Measurements from ENCODE around the gene PREX1. TPM values are rescaled to one million over a fixed set of nuclear protein-coding genes. Genes with fewer than 3 reads are reported as not detected.
"Not testable (repeated sequence)": the region's sequence is repeated elsewhere in the genome, so short reads cannot be mapped to it uniquely, and the experiment has no call there.

The PREX1 gene
- total and polyA plus RNA-seq, 4 donors = 29.5 to 121 (median 69.3) TPM

- Histone ChIP-seq H3K27ac (ENCODE audit: low read depth in 1 of 2, low read length in 1 of 2) (no peak overlapping the region), H3K9ac (ENCODE audit: insufficient read depth in 1 of 2, low read length in 2 of 2) (no peak overlapping the region), H3K4me1 (ENCODE audit: control insufficient read depth in 5 of 5, insufficient read depth in 5 of 5, low read length in 5 of 5) (peaks cover 0 to 2% (median 0%) of the 10 kb centered on the region in 5 donors), H3K9me3 (ENCODE audit: control insufficient read depth in 4 of 4, insufficient read depth in 3 of 4, low read length in 3 of 4) (peaks cover 0 to 1% (median 0%) of the 10 kb centered on the region in 4 donors), H3K36me3 (ENCODE audit: control insufficient read depth in 4 of 4, insufficient read depth in 4 of 4, low read length in 4 of 4) (no peaks in the 10 kb centered on the region), H3K27me3 (ENCODE audit: control insufficient read depth in 3 of 3, insufficient read depth in 3 of 3, low read length in 2 of 3) (peaks cover 0 to 37% (median 0%) of the 10 kb centered on the region in 3 donors), H3K4me3 (no peak overlapping the region)
- no peak for TF ChIP-seq CTCF (IDR thresholded peaks at IDR 0.05; ENCODE audit: control extremely low read depth, extremely low read depth)
- DNase-seq (no peak), ATAC-seq (ENCODE audit: insufficient read depth, low FRiP score) (no peak)
- 75 to 79% methylated on average over 17 of the region's 17 CpGs for WGBS, 2 donors
Observed at GRCh38 chr20:48875233-48875913, 47.6 kb upstream of the PREX1 start.

- not testable (repeated sequence) for H3K4me1 ChIP-seq (ENCODE audit: control insufficient read depth in 5 of 5, insufficient read depth in 5 of 5, low read length in 5 of 5); H3K36me3 ChIP-seq (ENCODE audit: control insufficient read depth in 4 of 4, insufficient read depth in 4 of 4, low read length in 4 of 4); H3K27ac ChIP-seq (ENCODE audit: low read depth in 1 of 2, low read length in 1 of 2); H3K4me3 ChIP-seq; H3K9ac ChIP-seq (ENCODE audit: insufficient read depth in 1 of 2, low read length in 2 of 2); ATAC-seq (ENCODE audit: insufficient read depth, low FRiP score); H3K9me3 ChIP-seq (ENCODE audit: control insufficient read depth in 4 of 4, insufficient read depth in 3 of 4, low read length in 3 of 4); DNase-seq
- H3K27me3 ChIP-seq (ENCODE audit: control insufficient read depth in 3 of 3, insufficient read depth in 3 of 3, low read length in 2 of 3) = peaks cover 0 to 32% (median 4%) of the 10 kb centered on the region in 3 donors
Observed at GRCh38 chr20:48869442-48869841, 41.6 kb upstream of the PREX1 start.

DNA sequence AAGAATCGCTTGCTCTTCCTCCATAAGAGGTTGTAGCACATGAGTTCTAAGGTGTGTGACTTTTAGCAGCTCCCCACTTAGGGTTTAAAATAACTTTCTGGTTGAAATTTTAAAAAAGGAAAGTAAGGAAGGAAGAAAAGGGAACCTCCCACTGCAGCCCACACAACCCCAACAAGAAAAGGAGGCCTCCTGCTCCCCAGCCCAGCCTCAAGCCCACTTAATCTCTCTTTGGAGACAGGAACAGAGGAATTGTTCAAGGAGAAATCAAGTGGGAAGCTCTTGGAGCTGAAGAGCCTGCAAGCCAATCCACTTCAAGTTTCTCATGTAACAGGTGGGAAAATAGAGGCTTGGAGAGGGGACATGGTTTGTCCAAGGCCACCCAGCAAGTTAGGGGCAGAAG lies 39.1 kb upstream of the PREX1 start:
- no peak for TF ChIP-seq CTCF (IDR thresholded peaks at IDR 0.05; ENCODE audit: control extremely low read depth, extremely low read depth)
- Histone ChIP-seq H3K9me3 (ENCODE audit: control insufficient read depth in 4 of 4, insufficient read depth in 3 of 4, low read length in 3 of 4) (no peaks in the 10 kb centered on the region), H3K9ac (ENCODE audit: insufficient read depth in 1 of 2, low read length in 2 of 2) (no peak overlapping the region), H3K4me1 (ENCODE audit: control insufficient read depth in 5 of 5, insufficient read depth in 5 of 5, low read length in 5 of 5) (peaks cover 0 to 3% (median 0%) of the 10 kb centered on the region in 5 donors), H3K36me3 (ENCODE audit: control insufficient read depth in 4 of 4, insufficient read depth in 4 of 4, low read length in 4 of 4) (no peaks in the 10 kb centered on the region), H3K27me3 (ENCODE audit: control insufficient read depth in 3 of 3, insufficient read depth in 3 of 3, low read length in 2 of 3) (peaks cover 0 to 36% (median 4%) of the 10 kb centered on the region in 3 donors), H3K27ac (ENCODE audit: low read depth in 1 of 2, low read length in 1 of 2) (no peak overlapping the region), H3K4me3 (no peak overlapping the region)
- 26 to 51% methylated on average over 1 of the region's 1 CpG for WGBS, 2 donors
- no peak for ATAC-seq (ENCODE audit: insufficient read depth, low FRiP score)
- peak; percentile 11 to 58 (median 25) for DNase-seq

- ATAC-seq (ENCODE audit: insufficient read depth, low FRiP score) (no peak), DNase-seq (no peak)
- Histone ChIP-seq H3K27me3 (ENCODE audit: control insufficient read depth in 3 of 3, insufficient read depth in 3 of 3, low read length in 2 of 3) (peaks cover 0 to 45% (median 4%) of the 10 kb centered on the region in 3 donors), H3K4me3 (no peak overlapping the region), H3K27ac (ENCODE audit: low read depth in 1 of 2, low read length in 1 of 2) (no peak overlapping the region), H3K36me3 (ENCODE audit: control insufficient read depth in 4 of 4, insufficient read depth in 4 of 4, low read length in 4 of 4) (no peaks in the 10 kb centered on the region), H3K4me1 (ENCODE audit: control insufficient read depth in 5 of 5, insufficient read depth in 5 of 5, low read length in 5 of 5) (peaks cover 0 to 3% (median 0%) of the 10 kb centered on the region in 5 donors), H3K9me3 (ENCODE audit: control insufficient read depth in 4 of 4, insufficient read depth in 3 of 4, low read length in 3 of 4) (no peaks in the 10 kb centered on the region), H3K9ac (ENCODE audit: insufficient read depth in 1 of 2, low read length in 2 of 2) (no peak overlapping the region)
- no peak for TF ChIP-seq CTCF (IDR thresholded peaks at IDR 0.05; ENCODE audit: control extremely low read depth, extremely low read depth)
- WGBS, 2 donors = 61 to 74% methylated on average over 5 of the region's 5 CpGs
Observed at GRCh38 chr20:48864738-48865318, 37.0 kb upstream of the PREX1 start.

All from lung (tissue), 12 donors.